Endothelial cell of umbilical vein (primary cell): ENCODE results near the gene UNC119. TPM values are rescaled to one million over a fixed set of nuclear protein-coding genes. Genes with fewer than 3 reads are reported as not detected.

Experiments
- BruUV-seq: library from RNA; stranded (reverse); fragments of 400-500 nt; replicated peaks from 2 replicates; lab custom pipeline; 2021; lab: Mats Ljungman, UMichigan
- CTCF ChIA-PET: fragments of 300-600, 350-600 bp; sonication (Branson Sonifier 250); formaldehyde crosslinking; loops from one replicate; lab custom pipeline; 2021; ENCODE audit warnings: antibody characterized with exemption, inconsistent platforms; lab: Charles Lee
- POLR2A ChIA-PET: fragments of 300-600, 350-600 bp; sonication (Branson Sonifier 250); formaldehyde crosslinking; loops from one replicate; lab custom pipeline; 2021; ENCODE audit warnings: antibody characterized with exemption, inconsistent platforms; lab: Charles Lee
- DNase-seq: peaks from one replicate; pipeline ENCODE4 v3.0.0-alpha.2; 2011; ENCODE audit warnings: low read depth, low spot score
- FAIRE-seq: peaks from 2 replicates; lab custom pipeline; 2011; peaks lifted over from hg19 to GRCh38; lab: Jason Lieb, UNC
- H2AFZ ChIP-seq: 2 replicates; pipeline ENCODE4 v1.6.0; 2012; ENCODE audit warnings: low read depth, low read length, control low read depth, inconsistent platforms
- H3K27ac ChIP-seq: 2 replicates; pipeline ENCODE4 v1.5.1; 2011; ENCODE audit warnings: low read depth, mild to moderate bottlenecking, control low read depth, low read length, moderate library complexity; ENCODE audit not compliant: insufficient read depth
- H3K27me3 ChIP-seq, 2 experiments: 2 replicates each; pipeline versions ENCODE4 v1.6.0 to v1.6.1; 2011; ENCODE audit warnings: low read length in 2 of 2, mixed read lengths in 1 of 2; ENCODE audit not compliant: control insufficient read depth in 2 of 2, insufficient read depth in 2 of 2
- H3K36me3 ChIP-seq, 2 experiments: 2 replicates in 1 of 2; 3 replicates in 1 of 2; pipeline ENCODE4 v1.5.1; 2011; ENCODE audit warnings: low read length in 2 of 2, mild to moderate bottlenecking in 1 of 2, moderate library complexity in 1 of 2; ENCODE audit not compliant: control insufficient read depth in 2 of 2, insufficient read depth in 2 of 2; ENCODE audit errors: extremely low read depth in 1 of 2
- H3K4me1 ChIP-seq: 3 replicates; pipeline ENCODE4 v1.5.1; 2011; ENCODE audit warnings: mild to moderate bottlenecking, low read length; ENCODE audit not compliant: control insufficient read depth, insufficient read depth; ENCODE audit errors: extremely low read depth
- H3K4me2 ChIP-seq: 2 replicates; pipeline ENCODE4 v1.6.1; 2011; ENCODE audit warnings: low read length, control low read depth, mixed read lengths; ENCODE audit not compliant: insufficient read depth
- H3K4me3 ChIP-seq, 3 experiments: fragments of 200-600 bp in 1 of 3; sonication (generic), shearing (Covaris generic) in 1 of 3; replicated peaks in 1 of 3; 2 replicates each; pipeline ENCODE4 v1.5.1; 2011 to 2016; ENCODE audit warnings: control low read depth in 3 of 3, low read length in 3 of 3, mild to moderate bottlenecking in 2 of 3, inconsistent platforms in 1 of 3, low read depth in 1 of 3, moderate library complexity in 1 of 3; ENCODE audit not compliant: insufficient read depth in 1 of 3
- H3K79me2 ChIP-seq: 2 replicates; pipeline ENCODE4 v1.6.0; 2012; ENCODE audit warnings: low read length, inconsistent platforms; ENCODE audit not compliant: control insufficient read depth, insufficient read depth
- H3K9ac ChIP-seq: replicated peaks from 2 replicates; pipeline ENCODE3; 2011; ENCODE audit warnings: low read length, control low read depth; ENCODE audit not compliant: insufficient read depth; ENCODE audit errors: extremely low read depth
- H3K9me1 ChIP-seq: replicated peaks from 3 replicates; pipeline ENCODE4 v1.6.0; 2011; ENCODE audit warnings: mild to moderate bottlenecking, low read length; ENCODE audit not compliant: control insufficient read depth, insufficient read depth; ENCODE audit errors: extremely low read depth
- H3K9me3 ChIP-seq: replicated peaks from 2 replicates; pipeline ENCODE4 v1.5.1; 2012; ENCODE audit warnings: low read length, inconsistent platforms; ENCODE audit not compliant: control insufficient read depth, insufficient read depth
- H4K20me1 ChIP-seq: replicated peaks from 2 replicates; pipeline ENCODE3; 2011; ENCODE audit warnings: mild to moderate bottlenecking, low read length; ENCODE audit not compliant: control insufficient read depth, insufficient read depth; ENCODE audit errors: extremely low read depth
- EZH2 ChIP-seq: IDR thresholded peaks from 2 replicates; pipeline ENCODE4 v1.6.1; 2012; ENCODE audit warnings: borderline replicate concordance, low read depth, mild to moderate bottlenecking, moderate library complexity, low read length, inconsistent platforms; ENCODE audit not compliant: severe bottlenecking
- FOS ChIP-seq: IDR thresholded peaks from 2 replicates; pipeline ENCODE4 v1.6.1; 2011; ENCODE audit warnings: mild to moderate bottlenecking, low read length, moderate library complexity, borderline replicate concordance; ENCODE audit not compliant: insufficient read depth
- GATA2 ChIP-seq: IDR thresholded peaks from 2 replicates; pipeline ENCODE4 v1.7.0; 2011; ENCODE audit warnings: low read depth, mild to moderate bottlenecking, moderate library complexity, mixed read lengths, low read length; ENCODE audit not compliant: insufficient read length, insufficient read depth
- JUN ChIP-seq: IDR thresholded peaks from 2 replicates; pipeline ENCODE4 v1.6.1; 2011; ENCODE audit warnings: borderline replicate concordance, low read depth; ENCODE audit not compliant: insufficient read length, insufficient read depth
- MAX ChIP-seq: IDR thresholded peaks from 2 replicates; pipeline ENCODE4 v1.6.1; 2011; ENCODE audit not compliant: insufficient read depth, insufficient read length
- MYC ChIP-seq: IDR thresholded peaks from one replicate; pipeline ENCODE4 v1.6.1; 2011; ENCODE audit warnings: mild to moderate bottlenecking, low read depth, low read length
- POLR2A ChIP-seq: IDR thresholded peaks from 2 replicates; pipeline ENCODE4 v1.6.1; 2012; ENCODE audit warnings: low read depth, mild to moderate bottlenecking, control low read depth, low read length
- POLR2AphosphoS5 ChIP-seq: IDR thresholded peaks from 2 replicates; pipeline ENCODE4 v1.6.1; 2012; ENCODE audit warnings: low read depth, mild to moderate bottlenecking, control low read depth, low read length, moderate library complexity; ENCODE audit not compliant: insufficient read depth
- dilution Hi-C: fragments of 300-500 bp; cut with MboI; formaldehyde crosslinking; loops from one replicate; pipeline ENCODE4 v1.15.0; 2019; ENCODE audit warnings: low sequenced_read_pairs; ENCODE audit not compliant: extremely low pct_ligation_motif_present
- intact Hi-C: fragments of 100-400 bp; cut with micrococcal nuclease; formaldehyde crosslinking; loops from one replicate; pipeline ENCODE4 v1.10.0; 2022
- polyA plus RNA-seq, 4 experiments: library from polyadenylated mRNA; depleted of rRNA in 3 of 4; stranded (reverse) in 3 of 4; unstranded in 1 of 4; fragments of >200 nt; gene quantifications; 2 replicates each; pipeline versions ENCODE4 v1.2.1 to v1.2.3, GENCODE V29; 2011 to 2012; ENCODE audit warnings: missing spikeins in 1 of 4
- total RNA-seq: library from RNA; stranded (reverse); gene quantifications from 2 replicates; pipeline ENCODE4 v1.2.3, GENCODE V29; 2021
- TF ChIP-seq, protein P1 (sequence below), 2 donors: IDR thresholded peaks; 1 replicate in 1 of 2; 2 replicates in 1 of 2; pipeline ENCODE4 v1.5.1; 2011; ENCODE audit warnings: low read length in 2 of 2, mild to moderate bottlenecking in 2 of 2, moderate library complexity in 2 of 2, control low read depth in 1 of 2, inconsistent platforms in 1 of 2, low read depth in 1 of 2; ENCODE audit not compliant: insufficient read depth in 1 of 2; ENCODE audit errors: extremely low read depth in 1 of 2

Gene UNC119
- total and polyA plus RNA-seq, 2 donors (not counting 3 experiments of a cell fraction or from before 2014, with no cell fraction given): 26.3 to 67.8 TPM

GRCh38 chr17:28515518-28515917 lies 36.9 kb downstream of the UNC119 start:
- dilution Hi-C loops: no loop called here
- CTCF ChIA-PET: no interaction called here
- DNase-seq: no peak

More at GRCh38 chr17:28515518-28515917, 36.9 kb downstream of the UNC119 start:
- Histone ChIP-seq H3K4me3 (no peak overlapping the region), H4K20me1 (no peaks in the 10 kb centered on the region), H3K27ac (no peak overlapping the region), H3K9ac (no peak overlapping the region), H3K4me1 (no peaks in the 10 kb centered on the region), H3K27me3 (peaks cover 0 to 5% of the 10 kb centered on the region in 2 experiments), H3K9me3 (no peaks in the 10 kb centered on the region), H3K4me2 (no peak overlapping the region), H2AFZ (no peak overlapping the region), H3K9me1 (no peaks in the 10 kb centered on the region), H3K36me3 (no peaks in the 10 kb centered on the region), H3K79me2 (no peaks in the 10 kb centered on the region)
- no peak for TF ChIP-seq MAX
- TF ChIP-seq MYC: no peak
- no peak for TF ChIP-seq EZH2
- TF ChIP-seq POLR2AphosphoS5: no peak
- TF ChIP-seq POLR2A: no peak
- no peak for TF ChIP-seq JUN
- TF ChIP-seq GATA2: no peak
- no peak for TF ChIP-seq FOS
- TF ChIP-seq, protein P1, sequence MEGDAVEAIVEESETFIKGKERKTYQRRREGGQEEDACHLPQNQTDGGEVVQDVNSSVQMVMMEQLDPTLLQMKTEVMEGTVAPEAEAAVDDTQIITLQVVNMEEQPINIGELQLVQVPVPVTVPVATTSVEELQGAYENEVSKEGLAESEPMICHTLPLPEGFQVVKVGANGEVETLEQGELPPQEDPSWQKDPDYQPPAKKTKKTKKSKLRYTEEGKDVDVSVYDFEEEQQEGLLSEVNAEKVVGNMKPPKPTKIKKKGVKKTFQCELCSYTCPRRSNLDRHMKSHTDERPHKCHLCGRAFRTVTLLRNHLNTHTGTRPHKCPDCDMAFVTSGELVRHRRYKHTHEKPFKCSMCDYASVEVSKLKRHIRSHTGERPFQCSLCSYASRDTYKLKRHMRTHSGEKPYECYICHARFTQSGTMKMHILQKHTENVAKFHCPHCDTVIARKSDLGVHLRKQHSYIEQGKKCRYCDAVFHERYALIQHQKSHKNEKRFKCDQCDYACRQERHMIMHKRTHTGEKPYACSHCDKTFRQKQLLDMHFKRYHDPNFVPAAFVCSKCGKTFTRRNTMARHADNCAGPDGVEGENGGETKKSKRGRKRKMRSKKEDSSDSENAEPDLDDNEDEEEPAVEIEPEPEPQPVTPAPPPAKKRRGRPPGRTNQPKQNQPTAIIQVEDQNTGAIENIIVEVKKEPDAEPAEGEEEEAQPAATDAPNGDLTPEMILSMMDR (IDR thresholded peaks at IDR 0.05; ENCODE audit: extremely low read depth in 1 of 2, insufficient read depth in 1 of 2, low read depth in 1 of 2, low read length in 2 of 2): no peak
- FAIRE-seq: no peak
- POLR2A ChIA-PET: no interaction called here
- intact Hi-C loops: no loop called here
- no TSS peak for BruUV-seq
